SH-SY5Y (cell line): ENCODE measurements around the gene OSR1.

Experiments
- GATA2 ChIP-seq: IDR thresholded peaks from 2 replicates; pipeline ENCODE4 v1.6.1; 2011; ENCODE audit warnings: mild to moderate bottlenecking, low read depth, low read length
- GATA3 ChIP-seq: IDR thresholded peaks from 2 replicates; pipeline ENCODE4 v1.6.1; 2011; ENCODE audit warnings: low read depth, mild to moderate bottlenecking, low read length, moderate library complexity

DNA sequence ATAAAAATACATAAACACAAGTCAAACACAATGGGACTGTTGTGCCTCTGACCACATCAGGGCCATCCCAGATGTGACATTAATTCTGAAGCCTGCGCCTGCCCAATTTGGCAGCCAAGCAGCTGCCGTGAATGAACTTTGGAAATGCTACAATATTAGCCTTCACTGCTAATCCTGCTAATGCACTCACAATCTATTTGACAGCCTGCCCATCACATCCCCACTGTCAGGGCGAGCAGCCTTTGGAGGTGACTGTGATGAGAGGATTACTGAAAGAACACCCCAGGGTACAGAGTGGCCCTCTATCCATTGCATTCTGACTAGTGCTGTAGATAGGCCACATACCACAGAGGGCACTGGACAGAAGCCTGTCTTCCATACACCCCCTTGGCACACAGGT lies 21.6 kb downstream of the OSR1 start:
- no peak for TF ChIP-seq GATA2
- no peak for TF ChIP-seq GATA3
